Trophoblast cell (in vitro differentiated cells and primary cell): ENCODE data around the gene ULK4.

Source experiments
- DNase-seq, 2 donors: peaks; one replicate each; pipeline ENCODE4 v3.0.0-alpha.2; 2016
- H2AFZ ChIP-seq: 2 replicates; pipeline ENCODE4 v1.6.1; 2013; ENCODE audit warnings: low read length, moderate library complexity, mild to moderate bottlenecking; ENCODE audit not compliant: insufficient read depth, poor library complexity
- H2AK5ac ChIP-seq: 2 replicates; pipeline ENCODE4 v1.6.1; 2013; ENCODE audit warnings: mild to moderate bottlenecking, low read length
- H2BK120ac ChIP-seq: 2 replicates; pipeline ENCODE4 v1.6.1; 2013; ENCODE audit warnings: low read length, mild to moderate bottlenecking, moderate library complexity; ENCODE audit not compliant: insufficient read depth, poor library complexity
- H2BK12ac ChIP-seq: 2 replicates; pipeline ENCODE4 v1.6.1; 2013; ENCODE audit warnings: mild to moderate bottlenecking, low read length, moderate library complexity
- H2BK5ac ChIP-seq: 2 replicates; pipeline ENCODE4 v1.6.1; 2013; ENCODE audit warnings: low read length, low read depth, moderate library complexity, mild to moderate bottlenecking; ENCODE audit not compliant: poor library complexity
- H3K14ac ChIP-seq: 2 replicates; pipeline ENCODE4 v1.6.1; 2013; ENCODE audit warnings: mild to moderate bottlenecking, low read length
- H3K18ac ChIP-seq: 2 replicates; pipeline ENCODE4 v1.6.1; 2013; ENCODE audit warnings: mild to moderate bottlenecking, low read length
- H3K23ac ChIP-seq: 2 replicates; pipeline ENCODE4 v1.6.1; 2013; ENCODE audit warnings: low read length
- H3K27ac ChIP-seq: 2 replicates; pipeline ENCODE4 v1.5.1; 2013; ENCODE audit warnings: low read depth, mild to moderate bottlenecking, inconsistent platforms, low read length, moderate library complexity
- H3K27me3 ChIP-seq: 2 replicates; pipeline ENCODE4 v1.6.1; 2013; ENCODE audit warnings: inconsistent platforms, mild to moderate bottlenecking, low read length, moderate library complexity; ENCODE audit not compliant: insufficient read depth
- H3K36me3 ChIP-seq, 2 experiments: 1 replicate in 1 of 2; 2 replicates in 1 of 2; pipeline ENCODE4 v1.6.1; 2013; ENCODE audit warnings: low read length in 2 of 2, mild to moderate bottlenecking in 2 of 2, moderate library complexity in 1 of 2; ENCODE audit not compliant: insufficient read depth in 2 of 2, control insufficient read depth in 1 of 2
- H3K4ac ChIP-seq: 2 replicates; pipeline ENCODE4 v1.6.1; 2013; ENCODE audit warnings: low read depth, mild to moderate bottlenecking, low read length, moderate library complexity
- H3K4me1 ChIP-seq, 2 experiments: 1 replicate in 1 of 2; 2 replicates in 1 of 2; pipeline ENCODE4 v1.6.1; 2013; ENCODE audit warnings: low read length in 2 of 2, mild to moderate bottlenecking in 2 of 2, moderate library complexity in 1 of 2; ENCODE audit not compliant: insufficient read depth in 2 of 2, control insufficient read depth in 1 of 2
- H3K4me2 ChIP-seq: 2 replicates; pipeline ENCODE4 v1.6.1; 2013; ENCODE audit warnings: inconsistent platforms, mild to moderate bottlenecking, low read length, moderate library complexity
- H3K4me3 ChIP-seq: 2 replicates; pipeline ENCODE4 v1.5.1; 2013; ENCODE audit warnings: mild to moderate bottlenecking, low read depth, low read length, inconsistent platforms
- H3K79me1 ChIP-seq: one replicate; pipeline ENCODE4 v1.6.1; 2013; ENCODE audit warnings: low read length
- H3K79me2 ChIP-seq: 2 replicates; pipeline ENCODE4 v1.6.1; 2013; ENCODE audit warnings: low read length, mild to moderate bottlenecking; ENCODE audit not compliant: control insufficient read depth, insufficient read depth, poor library complexity
- H3K9ac ChIP-seq: 2 replicates; pipeline ENCODE4 v1.6.1; 2013; ENCODE audit warnings: mild to moderate bottlenecking, low read length
- H3K9me3 ChIP-seq: 2 replicates; pipeline ENCODE4 v1.6.1; 2013; ENCODE audit warnings: low read depth, mild to moderate bottlenecking, control low read depth, inconsistent platforms, low read length; ENCODE audit not compliant: insufficient read depth
- H4K12ac ChIP-seq: 2 replicates; pipeline ENCODE4 v1.6.1; 2013; ENCODE audit warnings: low read depth, mild to moderate bottlenecking, low read length, moderate library complexity
- H4K8ac ChIP-seq: 2 replicates; pipeline ENCODE4 v1.6.1; 2013; ENCODE audit warnings: low read depth, mild to moderate bottlenecking, low read length, moderate library complexity
- H4K91ac ChIP-seq: one replicate; pipeline ENCODE4 v1.6.1; 2013; ENCODE audit warnings: low read depth, mild to moderate bottlenecking, low read length, moderate library complexity
- WGBS: extraction: QIAGEN DNeasy Blood & Tissue Kit; methylation state at CpG from one replicate; pipeline ENCODE4 v1.1.7; 2013; ENCODE audit warnings: missing lambda C conversion rate; ENCODE audit not compliant: insufficient read length, insufficient coverage; ENCODE audit errors: extremely low coverage; 5-methylcytosine and 5-hydroxymethylcytosine counted together

The ULK4 gene

GRCh38 chr3:41932464-41932863 is 29.4 kb downstream of the ULK4 start:
- no peak overlapping the region for H4K91ac ChIP-seq
- H4K12ac ChIP-seq, result no peak overlapping the region
- no peak overlapping the region for H3K4me2 ChIP-seq
- no peak overlapping the region for H3K23ac ChIP-seq
- H3K18ac ChIP-seq, result no peak overlapping the region
- H3K9ac ChIP-seq, result no peak overlapping the region
- no peaks in the 10 kb centered on the region for H3K27me3 ChIP-seq
- no peak overlapping the region for H3K4ac ChIP-seq
- no peaks in the 10 kb centered on the region for H3K4me1 ChIP-seq
- DNase-seq, result no peak
- no peak overlapping the region for H2BK5ac ChIP-seq
- no peaks in the 10 kb centered on the region for H3K36me3 ChIP-seq
- H3K27ac ChIP-seq, result no peak overlapping the region
- H2AK5ac ChIP-seq, result no peak overlapping the region
- WGBS, result no CpG with 5 or more reads among the region's 2 CpGs
- H3K9me3 ChIP-seq, result no peaks in the 10 kb centered on the region
- H3K79me2 ChIP-seq, result no peaks in the 10 kb centered on the region
- H3K79me1 ChIP-seq, result no peaks in the 10 kb centered on the region
- no peak overlapping the region for H2BK12ac ChIP-seq
- H2AFZ ChIP-seq, result no peak overlapping the region
- no peak overlapping the region for H3K4me3 ChIP-seq
- no peak overlapping the region for H3K14ac ChIP-seq
- H4K8ac ChIP-seq, result no peak overlapping the region
- H2BK120ac ChIP-seq, result no peak overlapping the region

GRCh38 chr3:41920406-41920965 is 41.4 kb downstream of the ULK4 start:
- no peak overlapping the region for H3K9ac ChIP-seq
- H3K27me3 ChIP-seq, result no peaks in the 10 kb centered on the region
- no peak overlapping the region for H3K4me2 ChIP-seq
- H2AFZ ChIP-seq, result no peak overlapping the region
- H3K23ac ChIP-seq, result no peak overlapping the region
- H2AK5ac ChIP-seq, result no peak overlapping the region
- H3K27ac ChIP-seq, result no peak overlapping the region
- no peaks in the 10 kb centered on the region for H3K79me1 ChIP-seq
- no peak overlapping the region for H3K18ac ChIP-seq
- H3K4me3 ChIP-seq, result no peak overlapping the region
- H2BK120ac ChIP-seq, result no peak overlapping the region
- no peak overlapping the region for H4K12ac ChIP-seq
- no peak overlapping the region for H4K91ac ChIP-seq
- WGBS, result no CpG with 5 or more reads among the region's 5 CpGs
- H4K8ac ChIP-seq, result no peak overlapping the region
- no peaks in the 10 kb centered on the region for H3K4me1 ChIP-seq
- H2BK12ac ChIP-seq, result no peak overlapping the region
- H3K14ac ChIP-seq, result no peak overlapping the region
- peaks cover 2% of the 10 kb centered on the region for H3K9me3 ChIP-seq
- no peak overlapping the region for H3K4ac ChIP-seq
- H3K36me3 ChIP-seq, result no peaks in the 10 kb centered on the region
- no peak for DNase-seq
- H3K79me2 ChIP-seq, result no peaks in the 10 kb centered on the region
- H2BK5ac ChIP-seq, result no peak overlapping the region

- no peak overlapping the region for H3K9ac ChIP-seq
- H2AK5ac ChIP-seq, result no peak overlapping the region
- no peak overlapping the region for H3K23ac ChIP-seq
- H3K4me2 ChIP-seq, result no peak overlapping the region
- no CpG with 5 or more reads among the region's 1 CpG for WGBS
- no peak for DNase-seq
- no peaks in the 10 kb centered on the region for H3K36me3 ChIP-seq
- no peak overlapping the region for H2BK12ac ChIP-seq
- no peak overlapping the region for H3K27ac ChIP-seq
- H3K4me1 ChIP-seq, result no peaks in the 10 kb centered on the region
- H3K4ac ChIP-seq, result no peak overlapping the region
- no peak overlapping the region for H2AFZ ChIP-seq
- no peak overlapping the region for H2BK5ac ChIP-seq
- H4K12ac ChIP-seq, result no peak overlapping the region
- no peak overlapping the region for H3K14ac ChIP-seq
- no peaks in the 10 kb centered on the region for H3K27me3 ChIP-seq
- H3K79me2 ChIP-seq, result no peaks in the 10 kb centered on the region
- H3K18ac ChIP-seq, result no peak overlapping the region
- no peaks in the 10 kb centered on the region for H3K79me1 ChIP-seq
- no peak overlapping the region for H4K8ac ChIP-seq
- H3K4me3 ChIP-seq, result no peak overlapping the region
- no peaks in the 10 kb centered on the region for H3K9me3 ChIP-seq
- H2BK120ac ChIP-seq, result no peak overlapping the region
- H4K91ac ChIP-seq, result no peak overlapping the region
Measured at GRCh38 chr3:41915353-41915752, 46.5 kb downstream of the ULK4 start.

GRCh38 chr3:41912280-41912679 is 49.6 kb downstream of the ULK4 start:
- no peaks in the 10 kb centered on the region for H3K79me2 ChIP-seq
- H3K27me3 ChIP-seq, result no peaks in the 10 kb centered on the region
- H3K4ac ChIP-seq, result no peak overlapping the region
- DNase-seq, result no peak
- H3K4me3 ChIP-seq, result no peak overlapping the region
- no peak overlapping the region for H4K91ac ChIP-seq
- no peak overlapping the region for H3K18ac ChIP-seq
- no peaks in the 10 kb centered on the region for H3K36me3 ChIP-seq
- no peak overlapping the region for H4K12ac ChIP-seq
- H3K14ac ChIP-seq, result no peak overlapping the region
- H2BK120ac ChIP-seq, result no peak overlapping the region
- no peaks in the 10 kb centered on the region for H3K79me1 ChIP-seq
- no peak overlapping the region for H2BK5ac ChIP-seq
- WGBS, result no CpG with 5 or more reads among the region's 1 CpG
- no peak overlapping the region for H2AFZ ChIP-seq
- H2BK12ac ChIP-seq, result no peak overlapping the region
- no peak overlapping the region for H2AK5ac ChIP-seq
- H3K27ac ChIP-seq, result no peak overlapping the region
- H4K8ac ChIP-seq, result no peak overlapping the region
- no peak overlapping the region for H3K9ac ChIP-seq
- no peaks in the 10 kb centered on the region for H3K4me1 ChIP-seq
- H3K4me2 ChIP-seq, result no peak overlapping the region
- H3K23ac ChIP-seq, result no peak overlapping the region
- H3K9me3 ChIP-seq, result no peaks in the 10 kb centered on the region
